CD8-positive, alpha-beta memory T cell (primary cell): ENCODE results near the gene ZNF182. TPM values are rescaled to one million over a fixed set of nuclear protein-coding genes. Genes with fewer than 3 reads are reported as not detected.
"Not testable (repeated sequence)": the region's sequence is repeated elsewhere in the genome, so short reads cannot be mapped to it uniquely, and the experiment has no call there.

Source experiments
- CTCF ChIA-PET: fragments of 350-600 bp; sonication (Branson Sonifier 250); formaldehyde crosslinking; loops from one replicate; lab custom pipeline; 2021; ENCODE audit warnings: antibody characterized with exemption; lab: Charles Lee
- POLR2A ChIA-PET: fragments of 350-600 bp; sonication (Branson Sonifier 250); formaldehyde crosslinking; loops from one replicate; lab custom pipeline; 2021; ENCODE audit warnings: antibody characterized with exemption; lab: Charles Lee
- DNase-seq, 5 donors: peaks; one replicate each; pipeline versions ENCODE4 v3.0.0 to v3.0.0-alpha.2; 2020 to 2022; ENCODE audit warnings: mixed read lengths in 1 of 5
- H3K27ac ChIP-seq: one replicate; pipeline ENCODE4 v1.7.0; 2013; ENCODE audit warnings: low read depth, mild to moderate bottlenecking, low read length, moderate library complexity
- H3K27me3 ChIP-seq: 2 replicates; pipeline ENCODE4 v1.7.0; 2013; ENCODE audit warnings: low read length, mild to moderate bottlenecking; ENCODE audit not compliant: insufficient read depth, poor library complexity, severe bottlenecking
- H3K36me3 ChIP-seq: 2 replicates; pipeline ENCODE4 v1.7.0; 2013; ENCODE audit warnings: mild to moderate bottlenecking, low read length, moderate library complexity; ENCODE audit not compliant: insufficient read depth
- H3K4me1 ChIP-seq: 2 replicates; pipeline ENCODE4 v1.7.0; 2013; ENCODE audit warnings: mild to moderate bottlenecking, low read length, moderate library complexity; ENCODE audit not compliant: insufficient read depth
- H3K4me3 ChIP-seq: 2 replicates; pipeline ENCODE4 v1.7.0; 2013; ENCODE audit warnings: mild to moderate bottlenecking, low read length
- H3K9me3 ChIP-seq: 2 replicates; pipeline ENCODE4 v1.7.0; 2013; ENCODE audit warnings: mild to moderate bottlenecking, low read length
- H3K27ac Mint-ChIP-seq, 8 donors: one replicate each; pipeline ENCODE4 v1.8.0; 2020 to 2021; ENCODE audit warnings: mixed read lengths in 8 of 8, mild to moderate bottlenecking in 6 of 8, inconsistent platforms in 3 of 8, moderate library complexity in 3 of 8
- H3K27me3 Mint-ChIP-seq, 2 donors: one replicate each; pipeline ENCODE4 v1.8.0; 2020 to 2021; ENCODE audit warnings: mixed read lengths in 2 of 2, mild to moderate bottlenecking in 1 of 2, moderate library complexity in 1 of 2
- H3K36me3 Mint-ChIP-seq, 3 donors: one replicate each; pipeline ENCODE4 v1.8.0; 2020 to 2021; ENCODE audit warnings: mixed read lengths in 3 of 3, inconsistent platforms in 1 of 3, mild to moderate bottlenecking in 1 of 3
- H3K4me1 Mint-ChIP-seq, 3 donors: one replicate each; pipeline ENCODE4 v1.8.0; 2020 to 2021; ENCODE audit warnings: mixed read lengths in 3 of 3, inconsistent platforms in 1 of 3, mild to moderate bottlenecking in 1 of 3
- H3K4me3 Mint-ChIP-seq, 7 donors: one replicate each; pipeline ENCODE4 v1.8.0; 2020 to 2021; ENCODE audit warnings: mixed read lengths in 7 of 7, mild to moderate bottlenecking in 6 of 7, moderate library complexity in 4 of 7, inconsistent platforms in 2 of 7
- H3K9me3 Mint-ChIP-seq, 5 donors: one replicate each; pipeline ENCODE4 v1.8.0; 2020 to 2022; ENCODE audit warnings: mixed read lengths in 5 of 5, mild to moderate bottlenecking in 3 of 5, moderate library complexity in 2 of 5, inconsistent platforms in 1 of 5
- polyA plus RNA-seq: library from polyadenylated mRNA; unstranded; fragments of 300-500 nt; fragmentation: Illumina TruSeq; gene quantifications from one replicate; pipeline ENCODE4 v1.2.3, GENCODE V29; 2021
- total RNA-seq, 2 experiments: library from RNA; stranded (reverse); gene quantifications; one replicate each; pipeline ENCODE4 v1.2.3, GENCODE V29; 2021

Gene ZNF182
- total and polyA plus RNA-seq, 3 experiments from 2014 or later: 6.5 to 6.9 (median 6.9) TPM

- CTCF ChIA-PET: no interaction called here
- H3K27ac ChIP-seq: no peak overlapping the region
- POLR2A ChIA-PET: no interaction called here
These were observed 69.8 kb downstream of the ZNF182 start for GRCh38 chrX:47933946-47934345.

GRCh38 chrX:47931970-47932369, 71.8 kb downstream of the ZNF182 start:
- H3K4me3 Mint-ChIP-seq, H3K27me3 Mint-ChIP-seq, CTCF ChIA-PET, DNase-seq, POLR2A ChIA-PET, H3K4me3 ChIP-seq, H3K9me3 Mint-ChIP-seq, H3K4me1 Mint-ChIP-seq, H3K9me3 ChIP-seq, H3K36me3 ChIP-seq, H3K36me3 Mint-ChIP-seq, H3K27ac Mint-ChIP-seq, H3K4me1 ChIP-seq, H3K27ac ChIP-seq, H3K27me3 ChIP-seq: not testable (repeated sequence)

More at GRCh38 chrX:47933946-47934345, 69.8 kb downstream of the ZNF182 start:
- no peaks in the 10 kb centered on the region for H3K36me3 ChIP-seq
- Mint-ChIP-seq H3K36me3 (no peaks in the 10 kb centered on the region), H3K27me3 (peaks cover 0 to 7% of the 10 kb centered on the region in 2 donors), H3K27ac (no peak overlapping the region), H3K4me3 (no peak overlapping the region), H3K9me3 (peaks cover 0 to 2% (median 0%) of the 10 kb centered on the region in 5 donors), H3K4me1 (peaks cover 4 to 6% (median 5%) of the 10 kb centered on the region in 3 donors)
- H3K27me3 ChIP-seq: no peaks in the 10 kb centered on the region
- H3K4me1 ChIP-seq: no peaks in the 10 kb centered on the region
- DNase-seq: no peak
- no peaks in the 10 kb centered on the region for H3K9me3 ChIP-seq
- no peak overlapping the region for H3K4me3 ChIP-seq

GRCh38 chrX:47927212-47927611, 76.6 kb downstream of the ZNF182 start:
- Mint-ChIP-seq H3K9me3 (peaks cover 0 to 11% (median 0%) of the 10 kb centered on the region in 5 donors), H3K36me3 (peaks cover 0 to 4% (median 0%) of the 10 kb centered on the region in 3 donors), H3K27ac (no peak overlapping the region), H3K27me3 (peaks cover 0 to 3% of the 10 kb centered on the region in 2 donors), H3K4me1 (no peaks in the 10 kb centered on the region), H3K4me3 (no peak overlapping the region)
- CTCF ChIA-PET: no interaction called here
- Histone ChIP-seq H3K27ac (no peak overlapping the region), H3K4me1 (no peaks in the 10 kb centered on the region), H3K9me3 (no peaks in the 10 kb centered on the region), H3K4me3 (no peak overlapping the region), H3K36me3 (no peaks in the 10 kb centered on the region), H3K27me3 (no peaks in the 10 kb centered on the region)
- no peak for DNase-seq
- POLR2A ChIA-PET: no interaction called here

Other genes with a start within 250 kb of the ZNF182 start
- 1 to 10 TPM; 7.9 to 8.9 TPM for gene ZNF81, start 167.1 kb downstream of the ZNF182 start, total RNA-seq
- gene ZNF81, start 167.1 kb downstream of the ZNF182 start, polyA plus RNA-seq: 5.3 TPM
- gene SPACA5, start 3.0 kb upstream of the ZNF182 start, total RNA-seq: not detected
- gene SPACA5, start 3.0 kb upstream of the ZNF182 start, polyA plus RNA-seq: not detected
- gene ZNF630, start 67.7 kb upstream of the ZNF182 start, total RNA-seq: 1 to 10 TPM; 1.5 to 1.6 TPM
- gene ZNF630, start 67.7 kb upstream of the ZNF182 start, polyA plus RNA-seq: 0.89 TPM
- gene SPACA5B, start 126.6 kb upstream of the ZNF182 start, total RNA-seq: not detected
- gene SPACA5B, start 126.6 kb upstream of the ZNF182 start, polyA plus RNA-seq: not detected
- not detected for gene SSX5, start 192.8 kb upstream of the ZNF182 start, total RNA-seq
- gene SSX5, start 192.8 kb upstream of the ZNF182 start, polyA plus RNA-seq: not detected